Activated naive CD8-positive, alpha-beta T cell treated with anti-CD3 and anti-CD28 coated beads, Interleukin-2, amount 10 ng/mL, durations not matched to agents 7 days and 5 days (primary cell): ENCODE results near the gene ASIC4. TPM values are rescaled to one million over a fixed set of nuclear protein-coding genes. Genes with fewer than 3 reads are reported as not detected.

Source experiments
- ATAC-seq: fragments of 150-1000 bp; cut with Tn5 transposase; one replicate; pipeline ENCODE4 v1.10.0; 2021; ENCODE audit warnings: low read depth, moderate library complexity
- POLR2A ChIA-PET: fragments of 350-600 bp; sonication (Branson Sonifier 250); formaldehyde crosslinking; loops from one replicate; lab custom pipeline; 2021; ENCODE audit warnings: antibody characterized with exemption; lab: Charles Lee
- DNase-seq: peaks from one replicate; pipeline ENCODE4 v3.0.0; 2021
- H3K27ac Mint-ChIP-seq: one replicate; pipeline ENCODE4 v1.8.0; 2022; ENCODE audit warnings: mild to moderate bottlenecking, mixed read lengths
- H3K27me3 Mint-ChIP-seq: one replicate; pipeline ENCODE4 v1.8.0; 2022; ENCODE audit warnings: mild to moderate bottlenecking, moderate library complexity, mixed read lengths
- H3K36me3 Mint-ChIP-seq: one replicate; pipeline ENCODE4 v1.8.0; 2021; ENCODE audit warnings: mild to moderate bottlenecking, mixed read lengths
- H3K4me1 Mint-ChIP-seq: one replicate; pipeline ENCODE4 v1.8.0; 2021; ENCODE audit warnings: mixed read lengths
- H3K4me3 Mint-ChIP-seq: one replicate; pipeline ENCODE4 v1.8.0; 2022; ENCODE audit warnings: mild to moderate bottlenecking, moderate library complexity, mixed read lengths
- H3K9me3 Mint-ChIP-seq: one replicate; pipeline ENCODE4 v1.8.0; 2021; ENCODE audit warnings: mixed read lengths
- total RNA-seq, 2 experiments: library from RNA; stranded (reverse); gene quantifications; one replicate each; pipeline ENCODE4 v1.2.3, GENCODE V29; 2021

Gene ASIC4
- total RNA-seq, 2 experiments from 2014 or later = 0.08 to 0.09 TPM

DNA sequence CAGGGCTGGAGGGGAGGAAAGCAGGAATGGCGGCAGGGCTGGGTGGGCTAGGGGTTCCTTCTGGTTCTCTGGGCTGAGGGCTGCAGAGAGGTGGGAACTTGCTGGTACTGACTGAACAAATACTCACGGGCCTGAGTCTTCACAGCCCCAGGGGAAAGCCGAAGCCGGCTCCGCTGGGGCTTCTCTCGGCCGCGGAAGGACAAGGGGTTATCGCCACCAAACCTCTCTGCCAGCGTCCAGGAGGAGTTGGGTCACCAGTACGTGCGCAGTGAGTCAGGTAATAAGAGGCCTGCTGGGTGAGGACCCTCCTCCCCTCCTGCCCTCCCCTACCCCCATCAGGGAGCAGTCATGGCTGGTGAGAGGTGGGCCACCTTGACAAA, 29.1 kb upstream of the ASIC4 start:
- no peak for DNase-seq
- H3K27me3 Mint-ChIP-seq = peaks cover 36% of the 10 kb centered on the region
- H3K4me1 Mint-ChIP-seq = peaks cover 5% of the 10 kb centered on the region
- H3K9me3 Mint-ChIP-seq = no peaks in the 10 kb centered on the region
- POLR2A ChIA-PET = no interaction called here
- no peak overlapping the region for H3K27ac Mint-ChIP-seq
- no peak overlapping the region for H3K4me3 Mint-ChIP-seq
- no peaks in the 10 kb centered on the region for H3K36me3 Mint-ChIP-seq
- ATAC-seq = no peak

DNA sequence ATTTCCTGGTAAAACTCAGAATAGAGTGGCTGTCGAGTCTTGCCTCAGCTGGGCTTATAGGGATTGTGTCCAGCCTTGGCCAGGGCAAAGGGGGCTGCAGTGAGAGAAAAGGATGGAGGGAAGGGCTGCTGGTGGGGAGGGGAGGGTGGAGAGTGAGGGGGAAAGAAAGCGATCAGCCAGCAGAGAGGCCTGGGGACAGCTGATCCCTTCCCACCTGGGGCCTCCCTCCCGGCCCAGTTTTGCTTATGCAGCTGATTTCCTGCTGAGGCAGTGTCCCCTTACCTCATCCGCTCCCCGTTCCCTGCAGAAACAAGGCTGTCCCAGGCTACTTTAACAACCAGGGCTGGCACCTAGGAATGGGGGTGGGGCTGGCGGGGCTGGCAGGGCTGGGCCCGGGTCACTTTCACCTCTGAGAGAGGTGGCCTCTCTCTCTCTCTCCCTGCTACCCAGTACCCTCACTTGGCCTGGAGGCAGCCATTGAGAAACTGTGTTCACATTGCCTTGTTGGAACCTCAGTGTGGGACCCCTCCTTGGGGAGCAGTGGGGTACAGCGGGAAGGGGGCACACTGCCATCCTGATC, 27.8 kb upstream of the ASIC4 start:
- no peaks in the 10 kb centered on the region for H3K36me3 Mint-ChIP-seq
- H3K4me1 Mint-ChIP-seq = peaks cover 5% of the 10 kb centered on the region
- DNase-seq = no peak
- no peak overlapping the region for H3K4me3 Mint-ChIP-seq
- H3K9me3 Mint-ChIP-seq = no peaks in the 10 kb centered on the region
- no peak for ATAC-seq
- H3K27me3 Mint-ChIP-seq = peaks cover 36% of the 10 kb centered on the region
- POLR2A ChIA-PET = no interaction called here
- no peak overlapping the region for H3K27ac Mint-ChIP-seq

DNA sequence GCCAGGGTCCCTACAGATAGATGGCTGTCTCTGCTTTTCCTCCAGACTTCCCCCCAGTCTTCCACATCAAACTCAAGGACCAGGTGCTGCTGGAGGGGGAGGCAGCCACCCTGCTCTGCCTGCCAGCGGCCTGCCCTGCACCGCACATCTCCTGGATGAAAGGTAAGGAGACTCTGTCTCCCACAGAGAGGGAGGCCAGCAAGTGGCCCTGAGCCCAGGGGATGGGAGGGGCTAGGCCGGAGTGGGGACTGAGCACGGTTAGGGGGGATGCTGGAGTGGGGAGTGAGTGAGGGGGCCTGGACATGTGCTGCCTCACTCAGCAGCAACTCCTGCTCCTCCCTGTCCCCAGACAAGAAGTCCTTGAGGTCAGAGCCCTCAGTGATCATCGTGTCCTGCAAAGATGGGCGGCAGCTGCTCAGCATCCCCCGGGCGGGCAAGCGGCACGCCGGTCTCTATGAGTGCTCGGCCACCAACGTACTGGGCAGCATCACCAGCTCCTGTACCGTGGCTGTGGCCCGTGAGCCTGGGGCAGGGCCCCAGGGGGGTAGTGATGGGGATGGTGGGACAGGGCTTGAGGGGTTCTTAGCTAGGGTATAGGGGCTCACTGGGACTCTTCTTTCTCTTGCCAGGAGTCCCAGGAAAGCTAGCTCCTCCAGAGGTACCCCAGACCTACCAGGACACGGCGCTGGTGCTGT, 26.0 kb upstream of the ASIC4 start:
- POLR2A ChIA-PET = no interaction called here
- DNase-seq (no peak), ATAC-seq (no peak)
- H3K4me3 Mint-ChIP-seq = no peak overlapping the region
- H3K9me3 Mint-ChIP-seq = no peaks in the 10 kb centered on the region
- H3K27ac Mint-ChIP-seq = no peak overlapping the region
- H3K36me3 Mint-ChIP-seq = no peaks in the 10 kb centered on the region
- H3K27me3 Mint-ChIP-seq = peaks cover 32% of the 10 kb centered on the region
- peaks cover 5% of the 10 kb centered on the region for H3K4me1 Mint-ChIP-seq

DNA sequence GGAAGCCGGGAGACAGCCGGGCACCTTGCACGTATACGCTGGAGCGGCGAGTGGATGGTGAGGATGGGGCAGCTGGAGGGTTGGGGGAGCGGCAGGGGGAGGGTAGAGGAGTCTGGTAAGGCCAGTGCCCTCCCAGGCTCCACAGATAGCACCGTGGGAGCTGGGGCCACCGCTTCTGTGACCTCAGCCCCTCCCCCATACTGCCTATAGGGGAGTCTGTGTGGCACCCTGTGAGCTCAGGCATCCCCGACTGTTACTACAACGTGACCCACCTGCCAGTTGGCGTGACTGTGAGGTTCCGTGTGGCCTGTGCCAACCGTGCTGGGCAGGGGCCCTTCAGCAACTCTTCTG, 25.5 kb upstream of the ASIC4 start:
- ATAC-seq (no peak), DNase-seq (no peak)
- Mint-ChIP-seq H3K4me3 (no peak overlapping the region), H3K9me3 (no peaks in the 10 kb centered on the region), H3K4me1 (peaks cover 5% of the 10 kb centered on the region), H3K27me3 (peaks cover 33% of the 10 kb centered on the region), H3K27ac (no peak overlapping the region), H3K36me3 (no peaks in the 10 kb centered on the region)
- POLR2A ChIA-PET = no interaction called here

DNA sequence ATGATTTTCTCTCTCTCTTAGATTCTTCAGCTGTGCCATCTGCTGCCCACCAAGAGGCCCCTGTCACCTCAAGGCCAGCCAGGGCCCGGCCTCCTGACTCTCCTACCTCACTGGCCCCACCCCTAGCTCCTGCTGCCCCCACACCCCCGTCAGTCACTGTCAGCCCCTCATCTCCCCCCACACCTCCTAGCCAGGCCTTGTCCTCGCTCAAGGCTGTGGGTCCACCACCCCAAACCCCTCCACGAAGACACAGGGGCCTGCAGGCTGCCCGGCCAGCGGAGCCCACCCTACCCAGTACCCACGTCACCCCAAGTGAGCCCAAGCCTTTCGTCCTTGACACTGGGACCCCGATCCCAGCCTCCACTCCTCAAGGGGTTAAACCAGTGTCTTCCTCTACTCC, 25.0 kb upstream of the ASIC4 start:
- peaks cover 33% of the 10 kb centered on the region for H3K27me3 Mint-ChIP-seq
- H3K4me3 Mint-ChIP-seq = no peak overlapping the region
- ATAC-seq (no peak), DNase-seq (no peak)
- no peaks in the 10 kb centered on the region for H3K36me3 Mint-ChIP-seq
- H3K9me3 Mint-ChIP-seq = no peaks in the 10 kb centered on the region
- peaks cover under 1% of the 10 kb centered on the region for H3K4me1 Mint-ChIP-seq
- H3K27ac Mint-ChIP-seq = no peak overlapping the region
- POLR2A ChIA-PET = no interaction called here

DNA sequence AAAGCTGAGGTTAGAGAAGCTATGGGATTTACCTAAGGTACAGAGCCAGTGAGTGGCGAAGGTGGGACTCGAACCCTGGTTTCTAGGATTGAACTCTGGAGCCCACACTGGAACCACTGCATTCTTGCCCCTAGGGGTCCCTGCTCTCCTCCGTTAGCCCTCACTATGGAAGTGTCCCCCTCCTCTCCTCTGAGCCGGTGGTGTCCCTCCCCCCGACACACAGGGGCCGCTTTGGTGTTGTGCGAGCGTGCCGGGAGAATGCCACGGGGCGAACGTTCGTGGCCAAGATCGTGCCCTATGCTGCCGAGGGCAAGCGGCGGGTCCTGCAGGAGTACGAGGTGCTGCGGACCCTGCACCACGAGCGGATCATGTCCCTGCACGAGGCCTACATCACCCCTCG, 24.1 kb upstream of the ASIC4 start:
- Mint-ChIP-seq H3K9me3 (no peaks in the 10 kb centered on the region), H3K27me3 (peaks cover 38% of the 10 kb centered on the region), H3K27ac (no peak overlapping the region), H3K36me3 (no peaks in the 10 kb centered on the region), H3K4me3 (no peak overlapping the region), H3K4me1 (no peaks in the 10 kb centered on the region)
- ATAC-seq = no peak
- POLR2A ChIA-PET = no interaction called here
- DNase-seq = no peak

DNA sequence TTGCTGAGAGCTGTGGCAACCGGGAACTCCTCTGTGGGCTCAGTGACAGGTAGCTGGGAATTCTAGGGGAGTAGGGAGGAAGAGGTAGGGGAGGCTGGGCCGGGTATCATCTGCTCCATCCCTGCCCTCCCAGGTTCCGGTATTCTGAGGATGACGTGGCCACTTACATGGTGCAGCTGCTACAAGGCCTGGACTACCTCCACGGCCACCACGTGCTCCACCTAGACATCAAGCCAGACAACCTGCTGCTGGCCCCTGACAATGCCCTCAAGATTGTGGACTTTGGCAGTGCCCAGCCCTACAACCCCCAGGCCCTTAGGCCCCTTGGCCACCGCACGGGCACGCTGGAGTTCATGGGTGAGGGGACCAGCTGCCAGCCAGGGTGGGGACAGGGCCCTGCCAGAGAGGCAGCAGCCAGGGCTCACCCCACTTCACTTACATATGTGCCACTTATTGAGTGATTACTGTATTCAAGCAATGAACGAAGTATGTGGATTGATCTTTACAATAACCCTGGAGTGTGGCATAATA, 23.6 kb upstream of the ASIC4 start:
- Mint-ChIP-seq H3K27me3 (peaks cover 38% of the 10 kb centered on the region), H3K4me1 (no peaks in the 10 kb centered on the region), H3K9me3 (no peaks in the 10 kb centered on the region), H3K27ac (no peak overlapping the region), H3K4me3 (no peak overlapping the region), H3K36me3 (no peaks in the 10 kb centered on the region)
- ATAC-seq (no peak), DNase-seq (no peak)
- POLR2A ChIA-PET = interaction anchor here (2.4 kb wide), 1 partner anchor 8 kb away, joined by 7 read pairs; no protein-coding TSS in a partner anchor

DNA sequence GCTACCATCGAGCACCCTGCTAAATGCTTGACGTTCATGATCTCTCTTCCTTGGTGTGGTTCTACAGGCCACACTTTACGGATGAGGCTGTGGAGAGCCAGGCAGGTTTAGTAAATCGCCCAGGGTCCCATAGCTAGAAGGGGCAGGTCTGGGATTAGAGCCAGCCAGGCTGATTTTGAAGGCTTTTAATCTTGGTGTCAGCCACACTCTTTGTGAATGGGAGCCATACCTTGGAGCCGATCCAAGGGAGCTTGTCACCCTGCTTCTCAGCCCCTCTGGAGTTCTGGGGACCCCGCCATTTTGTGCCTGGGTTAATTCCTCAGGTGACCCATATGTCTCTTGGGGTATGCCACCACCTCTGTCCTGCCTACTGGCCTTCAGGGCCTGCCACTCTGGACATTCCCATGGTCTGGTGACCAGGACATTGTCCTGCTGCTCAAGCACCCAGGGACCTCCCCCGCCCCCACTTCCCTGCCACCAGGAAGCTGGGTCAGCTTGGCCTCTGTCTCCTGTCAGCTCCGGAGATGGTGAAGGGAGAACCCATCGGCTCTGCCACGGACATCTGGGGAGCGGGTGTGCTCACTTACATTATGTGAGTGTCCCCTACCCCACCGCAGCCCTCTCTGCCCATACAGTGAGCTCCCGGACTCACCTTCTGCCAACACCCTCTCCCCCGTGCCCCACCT, 22.9 kb upstream of the ASIC4 start:
- DNase-seq (no peak), ATAC-seq (no peak)
- no peaks in the 10 kb centered on the region for H3K36me3 Mint-ChIP-seq
- H3K27ac Mint-ChIP-seq = no peak overlapping the region
- H3K4me1 Mint-ChIP-seq = peaks cover 1% of the 10 kb centered on the region
- H3K4me3 Mint-ChIP-seq = no peak overlapping the region
- peaks cover 39% of the 10 kb centered on the region for H3K27me3 Mint-ChIP-seq
- POLR2A ChIA-PET = interaction anchor here (2.4 kb wide), 1 partner anchor 9 kb away, joined by 7 read pairs; no protein-coding TSS in a partner anchor
- H3K9me3 Mint-ChIP-seq = no peaks in the 10 kb centered on the region

DNA sequence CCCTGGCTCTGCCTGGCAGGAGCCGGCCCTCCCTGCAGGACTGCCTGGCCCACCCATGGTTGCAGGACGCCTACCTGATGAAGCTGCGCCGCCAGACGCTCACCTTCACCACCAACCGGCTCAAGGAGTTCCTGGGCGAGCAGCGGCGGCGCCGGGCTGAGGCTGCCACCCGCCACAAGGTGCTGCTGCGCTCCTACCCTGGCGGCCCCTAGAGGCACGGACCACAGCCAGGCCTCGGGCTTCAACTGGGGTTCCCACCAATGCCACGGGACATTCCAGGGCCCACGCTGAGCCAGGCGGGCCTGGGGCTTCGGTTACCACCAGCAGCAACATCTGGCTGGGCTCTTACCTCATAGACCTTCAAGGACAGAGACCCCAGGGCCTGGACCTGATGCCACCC, 21.7 kb upstream of the ASIC4 start:
- Mint-ChIP-seq H3K27ac (no peak overlapping the region), H3K27me3 (peaks cover 44% of the 10 kb centered on the region), H3K9me3 (no peaks in the 10 kb centered on the region), H3K4me3 (no peak overlapping the region), H3K4me1 (peaks cover 5% of the 10 kb centered on the region), H3K36me3 (no peaks in the 10 kb centered on the region)
- POLR2A ChIA-PET = interaction anchor here (2.4 kb wide), 1 partner anchor 10 kb away, joined by 7 read pairs; no protein-coding TSS in a partner anchor
- DNase-seq = no peak
- no peak for ATAC-seq

DNA sequence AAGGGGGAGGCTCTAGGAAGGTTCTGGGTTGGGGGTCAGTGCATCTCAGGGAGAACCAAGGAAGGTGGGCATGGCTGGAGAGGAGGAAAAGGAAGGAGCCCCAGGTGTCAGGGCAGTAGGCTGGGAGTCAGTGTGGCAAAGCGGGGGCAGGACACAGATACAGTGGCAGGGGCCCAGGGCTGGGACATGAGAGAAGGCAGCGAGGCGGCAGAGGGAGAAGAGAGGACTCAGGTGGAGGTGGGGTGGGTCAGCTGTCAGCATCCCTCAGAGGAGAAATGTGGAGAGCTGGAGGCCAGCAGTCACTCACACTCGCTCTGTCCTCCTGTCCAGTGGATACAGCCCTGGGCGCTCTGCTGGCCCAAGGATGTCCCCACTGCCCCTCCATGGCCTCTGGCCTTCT, 21.2 kb upstream of the ASIC4 start:
- ATAC-seq (no peak), DNase-seq (no peak)
- peaks cover 45% of the 10 kb centered on the region for H3K27me3 Mint-ChIP-seq
- no peaks in the 10 kb centered on the region for H3K9me3 Mint-ChIP-seq
- H3K4me1 Mint-ChIP-seq = peaks cover 6% of the 10 kb centered on the region
- POLR2A ChIA-PET = interaction anchor here (2.4 kb wide), 1 partner anchor 11 kb away, joined by 7 read pairs; no protein-coding TSS in a partner anchor
- H3K36me3 Mint-ChIP-seq = no peaks in the 10 kb centered on the region
- no peak overlapping the region for H3K4me3 Mint-ChIP-seq
- H3K27ac Mint-ChIP-seq = no peak overlapping the region

DNA sequence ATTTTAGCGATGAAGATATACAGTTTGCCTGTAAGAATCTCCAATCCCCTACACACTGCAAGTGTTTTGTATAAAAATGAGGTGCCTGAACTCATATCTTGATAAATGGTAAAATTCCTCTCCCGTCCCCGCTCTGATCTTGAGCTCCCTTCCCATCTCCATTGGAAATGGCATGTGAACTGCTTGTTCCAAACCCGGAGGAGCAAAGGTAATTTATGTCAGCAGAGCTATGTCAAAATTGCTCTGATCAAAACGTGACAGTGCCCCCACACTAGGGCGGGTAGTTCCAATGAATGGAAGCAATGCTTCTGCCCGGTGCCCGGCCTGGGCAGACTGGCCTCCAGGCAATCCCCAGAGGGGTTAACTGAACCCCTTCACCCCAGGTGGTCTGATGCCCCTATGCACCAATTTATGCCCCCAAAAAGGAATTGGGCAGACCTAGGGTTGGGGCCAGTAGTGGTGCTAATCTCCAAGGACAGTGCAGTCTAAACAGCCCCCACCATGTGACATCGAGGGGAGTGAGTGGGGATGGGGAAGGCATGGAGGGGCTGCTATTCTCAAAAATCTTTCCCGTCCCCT, 19.2 kb upstream of the ASIC4 start:
- POLR2A ChIA-PET = interaction anchor here (0.8 to 1.1 kb wide), 2 partner anchors 35 to 37 kb away, joined by 3 to 4 read pairs; no protein-coding TSS in a partner anchor
- Mint-ChIP-seq H3K4me1 (peaks cover 17% of the 10 kb centered on the region), H3K27me3 (peaks cover 49% of the 10 kb centered on the region), H3K9me3 (no peaks in the 10 kb centered on the region), H3K27ac (no peak overlapping the region), H3K4me3 (no peak overlapping the region), H3K36me3 (no peaks in the 10 kb centered on the region)
- DNase-seq (no peak), ATAC-seq (no peak)

DNA sequence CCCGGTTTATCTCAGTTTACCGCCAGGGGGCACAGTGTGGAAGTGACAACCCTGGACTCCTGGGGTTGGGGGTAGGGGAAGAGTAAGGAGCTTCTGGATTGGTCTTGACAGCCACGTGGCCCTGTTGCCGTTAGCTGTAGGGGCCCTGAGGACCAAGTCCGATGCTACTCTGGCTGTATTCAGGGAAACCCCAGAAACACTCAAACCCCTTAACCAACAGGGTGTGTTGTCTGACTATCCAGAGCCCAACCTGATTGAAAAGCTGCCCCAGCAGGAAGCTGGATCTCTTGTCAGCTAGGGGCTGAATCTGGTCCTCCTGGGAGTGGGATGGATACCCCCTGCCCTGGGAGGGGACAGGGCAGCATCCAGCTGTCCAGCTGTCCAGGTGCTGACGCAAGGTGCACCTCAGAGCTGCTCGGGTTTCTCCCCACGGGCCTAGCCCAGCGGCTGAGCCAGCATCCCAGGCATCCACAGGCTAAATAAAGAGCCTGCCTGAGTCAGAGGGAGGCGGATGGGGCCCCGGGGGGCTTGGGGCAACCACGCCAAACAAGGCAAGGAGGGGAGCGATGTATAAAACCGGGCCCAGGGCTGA, 18.7 kb upstream of the ASIC4 start:
- DNase-seq = peak; percentile 59
- Mint-ChIP-seq H3K4me3 (no peak overlapping the region), H3K36me3 (no peaks in the 10 kb centered on the region), H3K4me1 (peaks cover 20% of the 10 kb centered on the region), H3K27ac (no peak overlapping the region), H3K27me3 (peaks cover 49% of the 10 kb centered on the region), H3K9me3 (no peaks in the 10 kb centered on the region)
- POLR2A ChIA-PET = interaction anchor here (1.1 kb wide), 2 partner anchors 34 kb away, joined by 3 to 4 read pairs; no protein-coding TSS in a partner anchor
- no peak for ATAC-seq

DNA sequence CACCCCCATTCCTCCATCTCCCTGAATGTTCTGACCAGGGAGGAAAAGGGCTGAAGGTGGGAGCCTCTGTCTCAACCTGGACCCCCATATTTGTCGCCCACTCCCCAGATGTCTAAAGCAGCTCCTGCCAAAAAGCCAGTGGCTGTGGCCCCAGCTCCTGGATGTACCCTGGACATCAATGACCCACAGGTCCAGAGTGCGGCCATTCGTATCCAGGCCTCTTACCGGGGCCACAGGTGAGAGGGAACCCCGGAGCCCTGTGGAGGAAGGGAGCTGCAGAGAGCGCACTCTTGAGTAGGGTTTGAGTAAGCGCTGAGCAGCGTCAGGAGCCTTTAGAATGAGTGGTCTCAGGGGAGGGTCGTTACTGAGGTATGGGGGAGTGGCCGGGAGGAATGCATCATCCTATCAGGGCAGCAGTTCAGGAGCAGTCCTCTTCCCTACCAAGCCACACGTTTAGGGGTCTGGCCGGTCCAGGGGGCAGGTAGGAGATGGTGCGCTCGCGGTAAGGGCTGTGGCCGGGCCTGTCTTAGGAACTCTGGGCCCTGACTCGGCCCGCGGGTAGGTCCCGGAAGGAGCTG, 17.9 kb upstream of the ASIC4 start:
- POLR2A ChIA-PET = interaction anchor here (1.1 kb wide), 1 partner anchor 33 kb away, joined by 3 read pairs; no protein-coding TSS in a partner anchor
- H3K36me3 Mint-ChIP-seq = no peaks in the 10 kb centered on the region
- H3K27ac Mint-ChIP-seq = no peak overlapping the region
- DNase-seq (no peak), ATAC-seq (no peak)
- no peaks in the 10 kb centered on the region for H3K9me3 Mint-ChIP-seq
- no peak overlapping the region for H3K4me3 Mint-ChIP-seq
- peaks cover 20% of the 10 kb centered on the region for H3K4me1 Mint-ChIP-seq
- H3K27me3 Mint-ChIP-seq = peaks cover 49% of the 10 kb centered on the region
